ENCODE data around the gene NEURL4.
"Not testable (repeated sequence)": the region's sequence is repeated elsewhere in the genome, so short reads cannot be mapped to it uniquely, and the experiment has no call there.

The NEURL4 gene

GRCh38 chr17:7346761-7347614 lies 17.9 kb upstream of the NEURL4 start:
- no peak for DNase-seq

- no peak for DNase-seq
These were observed 14.1 kb upstream of the NEURL4 start for GRCh38 chr17:7343250-7343649.

GRCh38 chr17:7341842-7342241 lies 12.7 kb upstream of the NEURL4 start:
- DNase-seq = no peak

- DNase-seq = no peak
These were observed 11.0 kb upstream of the NEURL4 start for GRCh38 chr17:7340179-7340578.

- not testable (repeated sequence) for DNase-seq
These were observed 8.5 kb upstream of the NEURL4 start for GRCh38 chr17:7337600-7337999.

- DNase-seq = no peak
These were observed 7.4 kb upstream of the NEURL4 start, which contains the start of gene ACAP1 for GRCh38 chr17:7336240-7337175. TSS of gene ACAP1 (plus strand) at chr17:7336529. CDS start at chr17:7336735, 206 bp downstream.

- not testable (repeated sequence) for DNase-seq
These were observed 6.6 kb upstream of the NEURL4 start for GRCh38 chr17:7335765-7336164.

- DNase-seq = no peak
These were observed 5.9 kb upstream of the NEURL4 start for GRCh38 chr17:7334938-7335538.

- not testable (repeated sequence) for DNase-seq
These were observed 3.5 kb upstream of the NEURL4 start for GRCh38 chr17:7332600-7333069.

GRCh38 chr17:7332111-7332510 lies 3.0 kb upstream of the NEURL4 start:
- no peak for DNase-seq

- no peak for DNase-seq
These were observed 1.5 kb upstream of the NEURL4 start for GRCh38 chr17:7330638-7331015.

GRCh38 chr17:7329997-7330637 lies 982 bp upstream of the NEURL4 start:
- DNase-seq = peak; percentile 77 to 90

- DNase-seq = peak; percentile 100
These were observed 350 bp upstream of the NEURL4 start for GRCh38 chr17:7329374-7329996.

- DNase-seq = no peak
These were observed 1.1 kb downstream of the NEURL4 start for GRCh38 chr17:7328009-7328408.

- DNase-seq = no peak
These were observed 1.6 kb downstream of the NEURL4 start for GRCh38 chr17:7327501-7327900.

GRCh38 chr17:7327056-7327455 lies 2.1 kb downstream of the NEURL4 start:
- no peak for DNase-seq

GRCh38 chr17:7326186-7326585 lies 2.9 kb downstream of the NEURL4 start:
- DNase-seq = no peak

GRCh38 chr17:7325031-7325528 lies 4.1 kb downstream of the NEURL4 start:
- DNase-seq = no peak

GRCh38 chr17:7324438-7324779 lies 4.7 kb downstream of the NEURL4 start:
- DNase-seq = no peak

GRCh38 chr17:7323731-7324437 lies 5.3 kb downstream of the NEURL4 start:
- DNase-seq = peak; percentile 22 to 23

GRCh38 chr17:7322520-7323194 lies 6.5 kb downstream of the NEURL4 start:
- no peak for DNase-seq

All from SHP77 (cell line).